GM12874 (cell line): ENCODE data around the gene PPP2CA.

Experiments used
- CTCF ChIP-seq: IDR thresholded peaks from 2 replicates; pipeline ENCODE4 v1.5.1; 2011; ENCODE audit warnings: low read depth, mild to moderate bottlenecking, control low read depth, low read length, moderate library complexity; ENCODE audit not compliant: insufficient read depth

PPP2CA gene

GRCh38 chr5:134247428-134248224 is 21.8 kb upstream of the PPP2CA start:
- TF ChIP-seq CTCF = no peak

GRCh38 chr5:134246771-134247427 is 21.0 kb upstream of the PPP2CA start:
- no peak for TF ChIP-seq CTCF

- no peak for TF ChIP-seq CTCF
Measured at GRCh38 chr5:134245692-134246091, 19.8 kb upstream of the PPP2CA start.

GRCh38 chr5:134245101-134245604 is 19.3 kb upstream of the PPP2CA start:
- no peak for TF ChIP-seq CTCF

- no peak for TF ChIP-seq CTCF
Measured at GRCh38 chr5:134242146-134242545, 16.3 kb upstream of the PPP2CA start.

GRCh38 chr5:134240421-134240962 is 14.6 kb upstream of the PPP2CA start:
- TF ChIP-seq CTCF = no peak

GRCh38 chr5:134236820-134237219 is 10.9 kb upstream of the PPP2CA start:
- TF ChIP-seq CTCF = no peak
